Neuronal stem cell (in vitro differentiated cells): Measurements from ENCODE around the gene FARSB.

Experiments used
- DNase-seq: peaks from one replicate; pipeline ENCODE4 v3.0.0-alpha.2; 2013; ENCODE audit warnings: low spot score
- H2AFZ ChIP-seq: one replicate; pipeline ENCODE4 v1.6.1; 2013; ENCODE audit warnings: mild to moderate bottlenecking, low read length, inconsistent platforms
- H2AK5ac ChIP-seq: 2 replicates; pipeline ENCODE4 v1.6.1; 2013; ENCODE audit warnings: low read depth, mild to moderate bottlenecking, inconsistent platforms, low read length, moderate library complexity, mixed read lengths
- H2BK120ac ChIP-seq: 2 replicates; pipeline ENCODE4 v1.6.1; 2013; ENCODE audit warnings: low read depth, mild to moderate bottlenecking, inconsistent platforms, low read length, moderate library complexity, mixed read lengths
- H2BK12ac ChIP-seq: one replicate; pipeline ENCODE4 v1.6.1; 2013; ENCODE audit warnings: low read length, inconsistent platforms
- H2BK15ac ChIP-seq: 2 replicates; pipeline ENCODE4 v1.6.1; 2013; ENCODE audit warnings: mild to moderate bottlenecking, low read length, inconsistent platforms, mixed read lengths
- H2BK5ac ChIP-seq: one replicate; pipeline ENCODE4 v1.6.1; 2013; ENCODE audit warnings: inconsistent platforms, mild to moderate bottlenecking, low read length, moderate library complexity
- H3K14ac ChIP-seq: one replicate; pipeline ENCODE4 v1.6.1; 2013; ENCODE audit warnings: low read length, inconsistent platforms
- H3K18ac ChIP-seq: 2 replicates; pipeline ENCODE4 v1.6.1; 2013; ENCODE audit warnings: low read length, inconsistent platforms
- H3K23ac ChIP-seq: 2 replicates; pipeline ENCODE4 v1.6.1; 2013; ENCODE audit warnings: low read depth, mild to moderate bottlenecking, mixed read lengths, low read length, inconsistent platforms; ENCODE audit not compliant: poor library complexity
- H3K27ac ChIP-seq: replicated peaks from 3 replicates; pipeline ENCODE4 v1.5.1; 2013; ENCODE audit warnings: low read length, inconsistent platforms
- H3K27me3 ChIP-seq, 3 experiments: 2 replicates each; pipeline ENCODE4 v1.6.1; 2013; ENCODE audit warnings: low read length in 3 of 3, mild to moderate bottlenecking in 2 of 3, inconsistent platforms in 1 of 3, low read depth in 1 of 3, mixed read lengths in 1 of 3, moderate library complexity in 1 of 3; ENCODE audit not compliant: control insufficient read depth in 3 of 3, insufficient read depth in 3 of 3
- H3K36me3 ChIP-seq, 2 donors: replicated peaks in 1 of 2; 2 replicates each; pipeline ENCODE4 v1.6.1; 2013; ENCODE audit warnings: low read length in 2 of 2; ENCODE audit not compliant: control insufficient read depth in 2 of 2, insufficient read depth in 2 of 2
- H3K4ac ChIP-seq: 2 replicates; pipeline ENCODE4 v1.6.1; 2013; ENCODE audit warnings: inconsistent platforms, mild to moderate bottlenecking, low read length, moderate library complexity
- H3K4me1 ChIP-seq, 2 donors: 1 replicate in 1 of 2; 2 replicates in 1 of 2; pipeline ENCODE4 v1.6.1; 2013; ENCODE audit warnings: low read length in 2 of 2, low read depth in 1 of 2; ENCODE audit not compliant: control insufficient read depth in 2 of 2, insufficient read depth in 1 of 2
- H3K4me2 ChIP-seq: one replicate; pipeline ENCODE4 v1.6.1; 2013; ENCODE audit warnings: mild to moderate bottlenecking, low read length, inconsistent platforms; ENCODE audit not compliant: insufficient read depth, poor library complexity, severe bottlenecking
- H3K4me3 ChIP-seq, 2 donors: 2 replicates each; pipeline ENCODE4 v1.5.1; 2013; ENCODE audit warnings: low read length in 2 of 2, mild to moderate bottlenecking in 2 of 2, inconsistent platforms in 1 of 2, moderate library complexity in 1 of 2
- H3K79me1 ChIP-seq: one replicate; pipeline ENCODE4 v1.6.1; 2013; ENCODE audit warnings: low read depth, mild to moderate bottlenecking, inconsistent platforms, low read length, moderate library complexity
- H3K9ac ChIP-seq: one replicate; pipeline ENCODE4 v1.6.1; 2013; ENCODE audit warnings: mild to moderate bottlenecking, low read depth, low read length, inconsistent platforms; ENCODE audit not compliant: poor library complexity
- H3K9me3 ChIP-seq, 2 donors: replicated peaks in 1 of 2; 2 replicates each; pipeline versions ENCODE3 to v1.6.1; 2013; ENCODE audit warnings: low read length in 2 of 2, mild to moderate bottlenecking in 2 of 2, inconsistent platforms in 1 of 2, low read depth in 1 of 2, mixed read lengths in 1 of 2, moderate library complexity in 1 of 2; ENCODE audit not compliant: control insufficient read depth in 2 of 2, insufficient read depth in 1 of 2
- H4K8ac ChIP-seq: one replicate; pipeline ENCODE4 v1.6.1; 2013; ENCODE audit warnings: low read depth, mild to moderate bottlenecking, inconsistent platforms, low read length, moderate library complexity
- H4K91ac ChIP-seq: one replicate; pipeline ENCODE4 v1.6.1; 2013; ENCODE audit warnings: low read length, low read depth, mild to moderate bottlenecking, inconsistent platforms; ENCODE audit not compliant: poor library complexity
- WGBS, 2 donors: extraction: QIAGEN DNeasy Blood & Tissue Kit; methylation state at CpG; one replicate each; pipeline ENCODE4 v1.1.7; 2013; ENCODE audit warnings: missing lambda C conversion rate in 2 of 2, mixed read lengths in 1 of 2; ENCODE audit not compliant: insufficient read length in 2 of 2, insufficient replicate concordance in 1 of 2; ENCODE audit errors: extremely low coverage in 2 of 2; 5-methylcytosine and 5-hydroxymethylcytosine counted together

The FARSB gene

GRCh38 chr2:222554517-222554916 is 101.4 kb downstream of the FARSB start:
- Histone ChIP-seq H3K4me3 (no peak overlapping the region), H3K4me2 (no peak overlapping the region), H3K4me1 (peaks cover 5% of the 10 kb centered on the region in 2 donors), H2AFZ (no peak overlapping the region), H2AK5ac (no peak overlapping the region), H3K27me3 (no peaks in the 10 kb centered on the region), H2BK12ac (no peak overlapping the region), H3K27ac (no peak overlapping the region), H4K8ac (no peak overlapping the region), H3K79me1 (no peaks in the 10 kb centered on the region), H3K14ac (no peak overlapping the region), H2BK5ac (no peak overlapping the region), H3K9me3 (no peaks in the 10 kb centered on the region), H2BK15ac (no peak overlapping the region), H3K9ac (no peak overlapping the region), H2BK120ac (no peak overlapping the region), H4K91ac (no peak overlapping the region), H3K23ac (no peak overlapping the region), H3K4ac (no peak overlapping the region), H3K36me3 (no peaks in the 10 kb centered on the region), H3K18ac (no peak overlapping the region)
- DNase-seq, result no peak
- no CpG with 5 or more reads among the region's 7 CpGs for WGBS, 2 donors

- Histone ChIP-seq H3K9ac (no peak overlapping the region), H3K4ac (no peak overlapping the region), H4K8ac (no peak overlapping the region), H3K36me3 (no peaks in the 10 kb centered on the region), H3K14ac (no peak overlapping the region), H3K18ac (no peak overlapping the region), H3K27ac (no peak overlapping the region), H2BK15ac (no peak overlapping the region), H3K4me1 (peaks cover 15 to 35% of the 10 kb centered on the region in 2 donors), H4K91ac (no peak overlapping the region), H3K4me3 (no peak overlapping the region), H2BK12ac (no peak overlapping the region), H2BK5ac (no peak overlapping the region), H2BK120ac (no peak overlapping the region), H2AK5ac (no peak overlapping the region), H2AFZ (peak overlapping the region; percentile 21), H3K4me2 (no peak overlapping the region), H3K79me1 (no peaks in the 10 kb centered on the region), H3K27me3 (no peaks in the 10 kb centered on the region), H3K9me3 (no peaks in the 10 kb centered on the region), H3K23ac (no peak overlapping the region)
- peak; percentile 65 for DNase-seq
- no CpG with 5 or more reads among the region's 3 CpGs for WGBS, 2 donors
Measured at GRCh38 chr2:222548992-222549391, 106.9 kb downstream of the FARSB start.

- no peak overlapping the region for H4K91ac ChIP-seq
- H3K23ac ChIP-seq, result no peak overlapping the region
- no peaks in the 10 kb centered on the region for H3K36me3 ChIP-seq
- no peaks in the 10 kb centered on the region for H3K79me1 ChIP-seq
- H2BK5ac ChIP-seq, result no peak overlapping the region
- H2AK5ac ChIP-seq, result no peak overlapping the region
- H3K18ac ChIP-seq, result no peak overlapping the region
- H4K8ac ChIP-seq, result no peak overlapping the region
- H3K4me3 ChIP-seq, result no peak overlapping the region
- H2BK12ac ChIP-seq, result no peak overlapping the region
- H2BK120ac ChIP-seq, result no peak overlapping the region
- no peak overlapping the region for H3K14ac ChIP-seq
- H3K27ac ChIP-seq, result no peak overlapping the region
- no peak overlapping the region for H3K4me2 ChIP-seq
- WGBS, 2 donors, result no CpG with 5 or more reads among the region's 5 CpGs
- H3K4ac ChIP-seq, result no peak overlapping the region
- H3K4me1 ChIP-seq, result peaks cover 10 to 33% of the 10 kb centered on the region in 2 donors
- no peak for DNase-seq
- no peak overlapping the region for H2BK15ac ChIP-seq
- H3K9ac ChIP-seq, result no peak overlapping the region
- no peaks in the 10 kb centered on the region for H3K9me3 ChIP-seq
- no peaks in the 10 kb centered on the region for H3K27me3 ChIP-seq
- H2AFZ ChIP-seq, result peak overlapping the region; percentile 5
Measured at GRCh38 chr2:222547083-222547482, 108.8 kb downstream of the FARSB start.

- H2AK5ac ChIP-seq, result no peak overlapping the region
- no peaks in the 10 kb centered on the region for H3K9me3 ChIP-seq
- H4K8ac ChIP-seq, result no peak overlapping the region
- H3K18ac ChIP-seq, result no peak overlapping the region
- no peak overlapping the region for H2BK120ac ChIP-seq
- peak overlapping the region; percentile 54 for H2AFZ ChIP-seq
- H3K4me3 ChIP-seq, result no peak overlapping the region
- H3K4me2 ChIP-seq, result no peak overlapping the region
- H2BK5ac ChIP-seq, result no peak overlapping the region
- H3K27ac ChIP-seq, result no peak overlapping the region
- no peaks in the 10 kb centered on the region for H3K27me3 ChIP-seq
- no peak overlapping the region for H3K23ac ChIP-seq
- H3K4me1 ChIP-seq, result peaks cover 10 to 33% of the 10 kb centered on the region in 2 donors
- no peak overlapping the region for H3K14ac ChIP-seq
- no peak overlapping the region for H2BK12ac ChIP-seq
- no peak for DNase-seq
- no peaks in the 10 kb centered on the region for H3K36me3 ChIP-seq
- H3K9ac ChIP-seq, result no peak overlapping the region
- H4K91ac ChIP-seq, result no peak overlapping the region
- H3K79me1 ChIP-seq, result no peaks in the 10 kb centered on the region
- no peak overlapping the region for H3K4ac ChIP-seq
- WGBS, 2 donors, result no CpG with 5 or more reads among the region's 6 CpGs
- H2BK15ac ChIP-seq, result no peak overlapping the region
Measured at GRCh38 chr2:222545823-222546795, 109.8 kb downstream of the FARSB start.
